Central memory CD4-positive, alpha-beta T cell (primary cell): Measurements from ENCODE around the gene ADAMTS8.

Experiments used
- DNase-seq: peaks from one replicate; pipeline ENCODE4 v3.0.0; 2022
- total RNA-seq, 3 experiments: gene quantifications; one replicate each; lab custom pipeline; 2026; lab: John Stamatoyannopoulos, UW

ADAMTS8 gene
- 0 reads per million in 3 experiments for total RNA-seq

DNA sequence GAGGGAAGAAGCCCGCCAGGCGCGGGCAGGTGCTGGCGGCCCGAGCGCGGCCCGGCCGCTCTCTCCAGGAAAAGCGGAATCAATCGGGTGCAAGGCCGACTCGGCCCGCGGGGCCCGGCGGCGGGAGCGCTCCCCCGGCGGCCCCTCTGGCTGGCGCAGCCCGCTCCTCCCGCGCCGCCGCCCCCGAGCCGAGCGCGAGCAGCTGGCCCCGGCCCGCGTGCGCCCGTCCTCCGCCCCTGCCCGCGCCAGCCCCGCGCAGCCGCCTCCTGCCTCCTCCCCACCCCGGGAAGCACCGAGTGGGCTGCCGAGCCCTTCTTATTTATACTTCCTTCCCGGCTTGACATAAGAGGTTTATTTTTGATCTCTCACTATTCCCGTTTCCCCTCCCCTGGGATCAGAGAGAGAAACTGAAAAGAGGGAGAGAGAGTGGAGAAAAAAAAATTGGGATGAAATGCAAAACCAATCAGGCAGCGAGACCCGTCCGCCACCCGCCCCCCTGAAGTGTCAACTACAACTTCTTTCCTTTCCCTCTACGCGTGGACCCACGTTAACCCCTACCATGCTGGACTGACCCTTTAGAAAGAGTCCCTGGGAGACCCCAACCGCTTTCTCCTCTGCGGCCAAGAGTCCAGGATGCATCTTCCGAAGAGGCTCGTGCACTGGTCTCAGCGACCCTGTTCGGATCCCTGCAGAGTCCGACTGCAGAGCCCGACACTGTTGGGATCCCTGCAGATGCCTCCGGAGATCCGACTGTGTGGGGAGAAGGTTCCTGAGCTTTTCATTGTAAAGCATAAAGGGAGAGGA is at the start of gene ADAMTS8:
Gene ADAMTS8, minus strand, starts transcription at position 294 of the 804 bp plus-strand sequence. CDS start 323 bp downstream, outside the sequence.
- no peak for DNase-seq

GRCh38 chr11:130477586-130478203 is 49.3 kb upstream of the ADAMTS8 start:
- DNase-seq, result no peak

DNA sequence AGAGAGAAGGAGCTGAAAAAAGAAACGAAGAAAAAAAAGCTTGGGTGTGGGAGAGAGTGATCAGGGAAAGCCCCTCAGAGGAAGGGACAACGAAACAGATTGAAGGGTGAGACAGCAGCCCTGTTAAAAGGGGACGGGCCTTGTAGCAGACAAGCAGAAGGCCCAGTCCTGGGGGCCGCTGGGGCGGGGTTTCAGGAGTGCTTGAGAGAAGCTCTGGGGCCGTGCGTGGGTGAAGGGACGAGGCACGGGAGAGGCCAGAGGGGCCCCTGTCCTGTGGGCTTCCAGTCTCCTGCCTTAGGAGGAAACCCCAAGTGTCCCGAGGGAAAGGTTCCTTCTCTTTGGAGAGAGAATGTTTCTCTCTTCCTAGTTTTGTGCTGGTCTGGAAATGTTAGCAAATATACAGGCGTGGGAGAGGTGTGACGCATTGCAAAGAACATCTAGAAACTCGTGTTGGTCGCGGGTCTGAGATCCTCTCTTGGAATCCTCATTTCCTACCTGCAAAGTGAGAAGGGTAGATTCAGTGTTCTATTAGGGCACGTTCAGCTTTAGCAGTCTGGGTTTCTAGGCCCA is 48.6 kb upstream of the ADAMTS8 start:
- no peak for DNase-seq

DNA sequence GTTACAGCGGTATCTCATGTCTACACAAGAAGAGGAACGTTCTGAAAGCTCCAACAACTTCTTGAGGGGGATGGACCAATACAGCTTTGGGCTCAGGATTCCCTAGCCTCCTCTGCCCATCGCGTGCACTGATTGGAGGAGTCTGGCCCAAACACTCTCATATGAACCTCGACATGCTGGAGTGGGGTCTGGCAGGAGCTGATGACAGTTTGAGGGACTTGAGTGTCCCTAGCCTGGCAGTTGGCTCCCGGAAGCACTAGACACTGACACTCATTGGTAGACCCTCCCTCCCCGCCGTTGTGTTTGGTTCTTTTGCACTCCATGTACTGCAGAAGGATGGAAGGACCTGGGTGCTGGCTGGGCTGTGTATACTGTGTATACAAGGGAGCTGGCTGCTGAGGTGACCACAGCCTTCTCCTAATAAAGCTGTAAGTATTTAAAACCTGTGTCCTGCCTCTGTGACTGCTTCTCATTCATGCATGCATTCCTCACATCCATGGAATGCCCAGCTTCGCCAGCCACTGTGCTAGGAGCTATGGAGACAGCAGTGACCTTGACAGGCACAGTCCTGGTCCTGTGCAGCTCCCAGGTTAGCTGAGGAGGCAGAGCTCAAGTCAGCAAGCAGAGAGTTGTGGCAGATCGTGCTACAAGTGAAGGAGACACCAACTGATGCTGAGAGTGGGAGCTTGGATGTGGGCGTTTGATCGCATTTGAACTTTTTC is 48.0 kb upstream of the ADAMTS8 start:
- DNase-seq, result no peak

- DNase-seq, result no peak
Observed at GRCh38 chr11:130475426-130476053, 47.1 kb upstream of the ADAMTS8 start.

- DNase-seq, result no peak
Observed at GRCh38 chr11:130474637-130475400, 46.4 kb upstream of the ADAMTS8 start.

DNA sequence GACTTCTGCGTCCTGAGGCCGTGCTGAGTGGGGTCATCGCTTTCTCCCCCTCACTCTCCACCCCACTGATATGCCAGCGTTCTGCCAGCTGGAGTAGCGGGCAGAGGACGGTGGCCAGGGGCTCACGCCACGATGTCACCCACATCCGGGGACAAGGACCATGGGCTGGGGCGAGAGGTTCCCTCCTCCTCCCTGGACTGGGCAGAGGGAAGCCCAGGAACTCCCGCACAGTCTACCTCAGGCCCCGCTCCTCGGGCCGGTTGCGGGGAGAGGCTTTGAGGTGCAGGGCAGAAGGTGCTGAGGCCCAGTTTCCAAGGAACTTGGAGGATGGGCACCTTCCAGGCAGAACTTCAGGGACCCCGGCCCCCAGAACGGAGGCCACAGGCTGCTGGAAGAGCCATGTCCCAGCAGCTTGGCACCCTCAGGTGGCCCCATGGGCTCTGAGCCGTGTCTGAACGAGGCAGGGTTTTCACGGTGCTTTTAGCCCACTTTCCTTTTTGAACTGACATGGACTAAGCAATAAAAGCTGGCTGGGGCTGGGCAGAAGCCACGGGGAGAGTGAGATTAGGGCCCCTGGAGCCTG is 45.5 kb upstream of the ADAMTS8 start:
- DNase-seq, result no peak

DNA sequence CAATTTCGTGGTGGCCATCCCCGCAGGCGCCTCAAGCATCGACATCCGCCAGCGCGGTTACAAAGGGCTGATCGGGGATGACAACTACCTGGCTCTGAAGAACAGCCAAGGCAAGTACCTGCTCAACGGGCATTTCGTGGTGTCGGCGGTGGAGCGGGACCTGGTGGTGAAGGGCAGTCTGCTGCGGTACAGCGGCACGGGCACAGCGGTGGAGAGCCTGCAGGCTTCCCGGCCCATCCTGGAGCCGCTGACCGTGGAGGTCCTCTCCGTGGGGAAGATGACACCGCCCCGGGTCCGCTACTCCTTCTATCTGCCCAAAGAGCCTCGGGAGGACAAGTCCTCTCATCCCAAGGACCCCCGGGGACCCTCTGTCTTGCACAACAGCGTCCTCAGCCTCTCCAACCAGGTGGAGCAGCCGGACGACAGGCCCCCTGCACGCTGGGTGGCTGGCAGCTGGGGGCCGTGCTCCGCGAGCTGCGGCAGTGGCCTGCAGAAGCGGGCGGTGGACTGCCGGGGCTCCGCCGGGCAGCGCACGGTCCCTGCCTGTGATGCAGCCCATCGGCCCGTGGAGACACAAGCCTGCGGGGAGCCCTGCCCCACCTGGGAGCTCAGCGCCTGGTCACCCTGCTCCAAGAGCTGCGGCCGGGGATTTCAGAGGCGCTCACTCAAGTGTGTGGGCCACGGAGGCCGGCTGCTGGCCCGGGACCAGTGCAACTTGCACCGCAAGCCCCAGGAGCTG is 44.8 kb upstream of the ADAMTS8 start:
- DNase-seq, result no peak

- DNase-seq, result no peak
Observed at GRCh38 chr11:130472434-130472961, 44.1 kb upstream of the ADAMTS8 start.

- DNase-seq, result no peak
Observed at GRCh38 chr11:130471731-130472433, 43.5 kb upstream of the ADAMTS8 start.

DNA sequence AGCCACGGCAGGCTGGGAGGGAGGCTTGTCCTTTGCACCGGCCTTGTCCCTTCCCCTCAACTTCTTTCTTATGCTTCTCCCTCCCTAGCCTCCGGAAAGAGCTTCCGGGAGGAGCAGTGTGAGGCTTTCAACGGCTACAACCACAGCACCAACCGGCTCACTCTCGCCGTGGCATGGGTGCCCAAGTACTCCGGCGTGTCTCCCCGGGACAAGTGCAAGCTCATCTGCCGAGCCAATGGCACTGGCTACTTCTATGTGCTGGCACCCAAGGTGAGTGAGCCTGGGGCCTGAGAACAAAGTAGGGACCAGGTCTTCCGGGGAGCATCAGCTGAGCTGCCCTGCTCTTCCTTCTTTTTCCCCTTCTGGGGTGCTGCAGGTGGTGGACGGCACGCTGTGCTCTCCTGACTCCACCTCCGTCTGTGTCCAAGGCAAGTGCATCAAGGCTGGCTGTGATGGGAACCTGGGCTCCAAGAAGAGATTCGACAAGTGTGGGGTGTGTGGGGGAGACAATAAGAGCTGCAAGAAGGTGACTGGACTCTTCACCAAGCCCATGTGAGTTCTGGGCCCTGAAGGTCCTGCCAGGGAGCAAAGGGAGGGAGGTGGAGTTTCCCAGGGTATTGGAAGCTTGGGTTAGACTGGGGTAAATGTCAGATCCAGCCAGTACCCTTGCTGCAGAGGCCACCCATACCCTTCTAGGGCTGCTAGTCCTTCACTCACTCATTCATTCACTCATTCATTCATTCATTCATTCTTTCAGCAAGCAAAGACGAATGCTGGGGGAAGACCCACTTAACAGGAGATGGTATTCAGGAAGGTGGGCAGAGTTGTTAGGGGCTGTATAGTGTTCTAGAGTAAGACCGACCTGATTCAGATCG is 42.7 kb upstream of the ADAMTS8 start:
- DNase-seq, result no peak

DNA sequence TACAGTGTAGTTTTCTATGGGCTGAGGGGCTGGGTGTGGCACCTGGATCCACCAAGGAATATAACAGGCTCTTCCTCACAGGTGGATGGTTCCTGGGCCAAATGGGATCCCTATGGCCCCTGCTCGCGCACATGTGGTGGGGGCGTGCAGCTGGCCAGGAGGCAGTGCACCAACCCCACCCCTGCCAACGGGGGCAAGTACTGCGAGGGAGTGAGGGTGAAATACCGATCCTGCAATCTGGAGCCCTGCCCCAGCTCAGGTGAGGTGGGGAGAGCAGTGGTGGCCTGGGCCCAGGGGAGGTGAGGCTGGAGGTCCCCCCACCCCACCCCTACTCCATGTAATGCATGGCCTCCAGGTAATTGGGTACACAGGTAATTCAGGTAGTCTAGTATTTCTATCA is 40.8 kb upstream of the ADAMTS8 start:
- no peak for DNase-seq

- DNase-seq, result no peak
Observed at GRCh38 chr11:130467116-130467900, 38.9 kb upstream of the ADAMTS8 start.

DNA sequence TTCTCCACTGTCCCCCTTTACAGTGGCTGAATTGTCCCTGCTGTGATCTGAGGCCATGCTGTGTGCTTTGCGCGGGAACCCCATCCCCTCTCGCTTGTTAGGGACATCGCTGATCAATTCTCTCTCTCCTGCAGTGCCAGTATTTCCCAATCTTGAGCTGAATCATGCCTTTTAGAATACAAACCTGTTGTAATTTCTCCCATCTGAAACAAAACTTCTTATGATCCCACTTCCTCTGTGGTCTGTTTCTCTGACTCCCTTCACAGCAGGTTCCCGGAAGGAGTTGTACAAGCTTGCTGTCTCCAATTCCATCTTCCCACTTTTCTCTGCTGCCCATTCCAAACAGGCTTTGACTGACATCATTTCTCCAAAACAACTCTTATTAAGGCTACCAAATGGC is 36.9 kb upstream of the ADAMTS8 start:
- DNase-seq, result no peak

DNA sequence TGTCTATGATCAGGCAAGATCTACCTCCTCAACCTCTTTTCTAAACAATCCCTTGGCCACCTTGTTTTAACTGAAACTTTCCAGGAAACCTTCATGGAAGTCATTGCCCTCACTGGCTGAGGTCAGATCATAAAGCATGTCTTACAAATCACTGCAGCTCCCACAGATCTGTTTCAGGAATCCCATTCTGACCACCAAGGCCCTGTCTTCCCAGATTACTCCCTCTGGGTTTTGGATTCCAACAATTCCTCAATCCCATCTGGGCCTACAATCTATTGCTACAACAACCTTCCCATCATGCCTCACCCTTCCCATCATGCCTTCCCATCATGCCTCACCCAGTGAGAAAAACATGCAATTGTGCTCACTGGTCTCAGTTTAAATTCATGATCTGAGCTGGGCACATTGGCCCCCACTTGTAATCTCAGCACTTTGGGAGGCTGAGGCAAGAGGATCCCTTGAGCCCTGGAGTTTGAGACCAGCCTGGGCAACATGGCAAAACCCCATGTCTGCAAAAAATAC is 35.9 kb upstream of the ADAMTS8 start:
- DNase-seq, result no peak

GRCh38 chr11:130462931-130463330 is 34.5 kb upstream of the ADAMTS8 start:
- no peak for DNase-seq

GRCh38 chr11:130462101-130462885 is 33.9 kb upstream of the ADAMTS8 start:
- no peak for DNase-seq
